DMS79 treated with DMSO at 0.1 percent for 48 hours (cell line): ENCODE data around the gene FAM90A1.
"Not testable (repeated sequence)": the region's sequence is repeated elsewhere in the genome, so short reads cannot be mapped to it uniquely, and the experiment has no call there.

Source experiments
- DNase-seq: peaks from one replicate; lab custom pipeline; 2025; lab: John Stamatoyannopoulos, UW

FAM90A1 gene

DNA sequence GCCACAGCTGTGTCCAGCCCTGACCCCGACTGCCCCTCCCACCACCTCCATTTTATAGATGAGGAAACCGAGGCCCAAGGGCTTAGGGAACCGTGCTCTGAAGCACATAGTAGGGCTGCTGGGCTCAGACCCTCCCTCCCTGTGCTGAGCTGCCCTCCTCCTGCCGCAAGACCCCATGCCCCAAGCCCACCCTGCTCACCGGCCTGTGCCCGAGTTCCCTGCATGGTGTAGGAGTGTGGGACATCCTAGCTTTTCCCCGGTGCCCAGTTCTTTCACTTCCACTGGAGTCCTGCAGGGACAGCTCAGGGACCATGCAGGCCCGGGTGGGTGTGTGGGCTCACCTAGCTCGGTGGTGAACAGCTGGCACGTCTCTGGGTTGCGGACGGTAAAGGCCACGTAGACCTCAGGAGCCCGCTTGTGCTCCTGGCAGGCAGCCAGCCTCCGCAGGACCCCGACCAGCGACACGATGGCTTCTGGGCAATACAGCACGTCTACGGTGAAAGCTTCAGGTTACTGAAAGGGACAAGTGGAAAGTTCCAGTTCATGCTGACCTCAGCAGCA is 6.6 kb upstream of the FAM90A1 start:
- DNase-seq: not testable (repeated sequence)

DNA sequence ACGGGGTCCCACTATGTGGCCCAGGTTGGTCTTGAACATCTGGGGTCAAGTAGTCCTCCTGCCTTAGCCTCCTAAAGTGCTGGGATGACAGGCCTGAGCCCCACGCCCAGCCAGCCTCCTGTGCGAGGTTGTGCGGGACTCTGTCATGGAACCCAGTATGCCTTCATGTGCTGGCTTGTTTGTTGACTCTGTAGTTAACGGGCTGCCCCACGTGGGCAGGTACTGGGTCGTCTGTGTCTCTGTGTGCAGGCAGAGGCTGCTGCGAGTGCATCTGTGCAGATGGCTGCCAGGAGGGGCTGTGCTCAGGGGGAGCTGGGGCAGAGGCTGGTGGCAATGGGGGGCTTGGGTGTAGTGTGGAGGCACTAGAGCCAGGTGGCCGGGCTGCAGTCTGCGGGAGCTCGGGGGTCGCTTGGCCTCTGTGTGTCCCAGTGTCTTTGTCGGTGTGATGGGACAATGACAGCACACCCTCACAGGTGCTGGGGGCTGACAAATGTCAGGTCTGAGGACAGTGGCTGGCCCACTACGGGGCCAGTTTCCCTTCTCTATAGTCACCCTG is 6.0 kb upstream of the FAM90A1 start:
- DNase-seq: not testable (repeated sequence)

DNA sequence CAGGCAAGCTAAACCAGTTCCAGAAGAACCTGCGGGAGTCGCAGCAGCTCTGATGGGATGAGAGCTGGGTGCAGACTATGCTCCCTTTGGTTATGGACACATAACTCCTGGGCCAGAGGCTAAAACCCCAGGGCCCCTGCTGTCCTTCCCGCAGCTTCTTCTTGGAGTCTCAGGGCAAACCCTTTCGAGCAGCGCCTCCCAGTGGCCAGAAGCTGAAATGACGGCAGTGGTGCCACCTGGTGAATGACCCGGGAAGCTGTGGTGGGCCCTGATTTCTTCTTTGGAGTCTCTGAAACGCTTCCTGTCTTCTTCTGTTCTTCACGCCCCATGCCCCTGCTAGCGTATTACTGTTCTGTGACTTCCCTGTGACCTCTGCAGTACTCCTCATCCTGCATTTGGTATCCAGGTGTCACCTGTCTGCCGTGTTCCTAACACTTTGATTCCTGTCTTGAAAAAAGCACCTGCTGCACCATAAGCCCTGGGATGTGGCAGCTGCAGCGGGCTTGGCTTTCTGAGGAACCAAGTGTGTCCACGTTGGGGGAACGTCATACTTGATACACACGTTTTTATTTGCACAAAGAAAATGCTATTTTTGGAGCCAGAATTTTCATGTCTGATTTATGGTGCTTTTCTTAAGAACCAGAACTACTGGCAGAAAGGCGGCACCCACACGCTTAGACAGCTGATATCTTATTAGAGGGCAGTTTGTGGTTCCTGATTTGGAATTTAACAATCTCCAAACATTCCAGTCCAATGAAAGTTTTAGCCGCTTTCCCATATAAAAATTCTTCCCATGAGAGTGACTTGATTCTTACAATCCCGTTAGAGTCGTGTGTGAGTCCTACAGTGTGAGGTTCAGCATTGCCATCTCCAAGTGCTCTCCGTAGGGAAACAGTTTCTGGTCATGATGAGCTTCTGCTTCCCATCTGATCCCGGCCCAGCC is 4.5 kb upstream of the FAM90A1 start:
- DNase-seq: not testable (repeated sequence)

DNA sequence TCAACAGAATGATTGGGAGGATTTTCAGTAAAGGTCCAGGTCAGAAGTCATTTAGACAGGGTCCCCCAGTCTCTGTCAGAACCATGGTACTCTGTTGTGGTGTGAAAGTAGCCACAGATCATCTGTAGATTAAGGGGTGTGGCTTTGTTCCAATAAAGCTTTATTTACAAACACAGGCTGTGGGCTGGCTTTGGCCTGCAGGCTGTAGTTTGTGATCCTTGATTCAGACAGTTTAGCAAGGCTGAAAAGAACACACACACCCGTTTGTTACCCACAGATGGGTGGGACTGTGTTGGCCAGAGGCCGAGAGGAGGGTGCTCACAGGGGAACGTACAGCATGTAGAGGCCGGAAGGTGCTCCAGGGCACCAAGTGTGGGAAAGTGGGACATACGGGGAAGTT is 3.6 kb upstream of the FAM90A1 start:
- DNase-seq: not testable (repeated sequence)

DNA sequence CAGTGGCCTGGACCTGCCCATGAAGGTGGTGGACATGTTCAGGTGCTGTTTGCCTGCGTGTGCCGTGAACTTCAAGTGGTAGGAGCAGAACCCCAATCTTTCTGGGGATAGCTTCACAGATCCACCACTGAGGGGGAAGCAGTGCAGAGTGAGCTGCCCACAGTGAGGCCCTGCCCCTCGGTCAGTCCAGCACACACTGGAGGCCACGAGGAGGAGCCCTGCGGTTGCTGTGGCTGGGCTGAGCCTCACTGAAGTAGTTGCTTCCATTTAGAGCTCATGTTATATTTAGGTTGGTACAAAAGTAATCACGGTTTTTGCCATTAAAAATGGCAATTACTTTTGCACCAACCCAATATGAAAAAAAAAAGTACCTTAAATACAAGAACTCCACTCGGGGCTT is 2.1 kb upstream of the FAM90A1 start:
- not testable (repeated sequence) for DNase-seq

DNA sequence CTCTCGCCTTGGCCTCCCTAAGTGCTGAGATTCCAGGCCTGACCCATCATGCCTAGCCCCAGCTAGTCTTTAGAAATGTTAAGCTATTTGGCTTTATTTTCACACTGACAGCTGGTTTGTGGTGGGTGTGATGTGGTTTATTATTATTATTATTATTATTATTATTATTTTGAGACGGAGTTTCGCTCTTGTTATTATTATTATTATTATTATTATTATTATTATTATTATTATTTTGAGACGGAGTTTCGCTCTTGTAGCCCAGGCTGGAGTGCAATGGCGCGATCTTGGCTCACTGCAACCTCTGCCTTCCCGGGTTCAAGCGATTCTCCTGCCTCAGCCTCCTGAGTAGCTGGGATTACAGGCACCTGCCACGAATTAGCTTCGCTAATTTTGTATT is 1.2 kb upstream of the FAM90A1 start:
- not testable (repeated sequence) for DNase-seq

DNA sequence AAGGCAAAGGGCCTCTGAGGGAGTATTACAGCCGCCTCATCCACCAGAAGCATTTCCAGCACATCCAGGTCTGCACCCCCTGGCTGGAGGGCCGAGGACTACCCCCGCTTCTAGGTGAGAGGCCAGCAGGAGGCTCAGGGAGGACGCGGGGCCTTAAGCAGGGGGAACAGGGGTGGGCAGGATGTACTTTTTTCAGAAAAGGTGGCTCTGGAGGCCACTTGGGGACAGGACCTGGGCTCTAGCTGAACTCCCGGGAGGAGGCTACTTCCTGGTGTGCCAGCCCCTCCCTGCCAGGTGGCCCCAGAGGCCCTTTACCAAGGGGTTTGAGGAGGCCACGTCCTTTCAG is 287 bp upstream of the FAM90A1 start:
- not testable (repeated sequence) for DNase-seq

DNA sequence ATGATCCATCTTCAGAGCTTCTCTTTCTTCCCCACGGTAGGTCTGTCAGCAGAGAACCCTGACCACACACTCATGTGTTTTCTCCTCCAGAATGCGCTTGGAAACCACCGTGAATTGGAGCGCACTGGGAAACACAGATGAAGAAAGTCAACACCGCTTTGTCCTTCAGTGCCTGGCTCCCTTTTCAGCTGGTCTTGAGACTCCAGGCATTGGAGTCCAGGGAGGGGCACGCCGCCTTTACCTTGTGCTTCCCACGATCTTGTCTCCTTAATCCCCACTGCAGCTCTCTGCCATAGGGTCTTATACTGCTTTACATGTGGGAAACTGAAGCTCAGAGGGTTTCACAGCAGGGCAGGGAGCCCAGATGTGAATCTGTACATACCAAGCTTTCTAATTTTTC is 1.1 kb downstream of the FAM90A1 start:
- DNase-seq: no peak

DNA sequence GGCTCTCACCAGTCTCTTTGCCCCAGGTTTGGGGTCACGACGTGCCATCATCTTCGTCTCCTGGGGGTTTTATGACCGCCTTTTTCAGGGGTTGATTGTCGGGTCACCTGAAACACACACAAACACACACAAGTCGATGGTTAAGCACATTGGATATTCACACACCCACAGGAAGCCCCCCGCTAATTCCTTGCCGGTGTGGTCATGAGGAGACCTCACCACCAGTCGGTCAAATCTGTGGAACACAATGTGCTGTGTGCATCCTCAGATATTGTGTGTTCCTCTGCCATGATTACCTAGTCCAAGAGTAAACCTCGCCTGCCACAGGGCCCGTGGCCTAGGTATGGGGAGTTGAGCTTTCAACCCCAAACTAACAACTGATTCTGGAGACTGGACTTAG is 2.6 kb downstream of the FAM90A1 start:
- DNase-seq: not testable (repeated sequence)

DNA sequence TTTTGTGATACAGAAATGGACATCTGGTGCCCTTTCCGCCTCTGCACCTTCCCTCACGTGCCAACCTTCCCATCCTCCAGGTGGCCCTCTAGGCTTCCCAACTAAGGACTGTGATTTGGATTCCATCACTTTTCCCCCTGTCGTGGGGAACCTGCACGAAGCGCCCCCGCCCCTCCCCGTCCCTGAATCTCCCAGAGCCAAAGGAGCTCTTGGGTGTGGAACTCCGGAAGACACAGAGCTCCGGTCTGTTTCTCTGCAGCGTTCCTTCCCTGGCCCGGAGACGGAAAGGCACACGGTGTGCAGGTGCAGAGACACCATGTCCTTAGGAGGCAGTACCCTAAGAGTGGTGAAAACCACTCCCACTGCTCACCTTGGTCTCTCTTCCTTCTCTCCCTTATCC is 3.8 kb downstream of the FAM90A1 start:
- not testable (repeated sequence) for DNase-seq

DNA sequence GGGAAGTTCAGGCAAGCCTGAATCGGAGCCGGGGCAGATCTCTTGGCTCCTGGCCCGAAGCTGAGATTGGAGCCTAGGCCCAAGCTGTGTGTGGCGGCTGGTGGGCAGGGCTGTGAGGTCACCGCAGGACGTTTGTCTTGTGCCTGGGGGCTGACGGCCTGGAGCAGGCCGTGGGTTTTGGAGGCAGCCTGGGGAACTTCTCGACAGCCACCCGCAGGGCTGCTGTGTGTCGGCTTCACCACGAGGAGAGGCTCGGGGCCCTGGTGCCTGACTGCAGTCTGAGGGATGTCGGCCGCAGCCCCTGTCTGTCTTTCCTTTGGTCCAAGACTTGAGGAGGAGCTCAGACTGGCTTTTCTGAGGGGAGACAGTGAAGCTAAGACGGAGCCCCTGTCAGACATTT is 5.1 kb downstream of the FAM90A1 start:
- not testable (repeated sequence) for DNase-seq

DNA sequence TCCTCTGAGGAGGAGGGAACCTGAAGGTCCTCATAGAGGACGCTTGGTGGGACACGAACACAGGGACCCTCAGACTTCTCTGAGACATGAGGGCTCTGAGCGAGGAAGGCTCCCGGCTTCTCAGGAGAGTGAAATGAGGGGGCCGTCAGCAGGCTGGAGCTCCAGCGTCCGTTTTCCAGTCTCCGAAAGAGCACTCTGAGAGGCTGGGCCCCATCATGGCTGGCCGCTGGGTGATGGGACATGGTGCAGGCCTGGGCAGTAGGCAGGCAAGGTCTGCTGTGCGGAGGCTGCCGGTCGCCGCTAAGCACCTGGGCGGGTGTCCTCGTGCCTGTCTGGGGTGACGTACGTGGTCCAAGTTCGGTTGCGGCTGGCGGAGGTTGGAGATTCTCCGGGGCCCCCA is 5.6 kb downstream of the FAM90A1 start:
- DNase-seq: not testable (repeated sequence)

DNA sequence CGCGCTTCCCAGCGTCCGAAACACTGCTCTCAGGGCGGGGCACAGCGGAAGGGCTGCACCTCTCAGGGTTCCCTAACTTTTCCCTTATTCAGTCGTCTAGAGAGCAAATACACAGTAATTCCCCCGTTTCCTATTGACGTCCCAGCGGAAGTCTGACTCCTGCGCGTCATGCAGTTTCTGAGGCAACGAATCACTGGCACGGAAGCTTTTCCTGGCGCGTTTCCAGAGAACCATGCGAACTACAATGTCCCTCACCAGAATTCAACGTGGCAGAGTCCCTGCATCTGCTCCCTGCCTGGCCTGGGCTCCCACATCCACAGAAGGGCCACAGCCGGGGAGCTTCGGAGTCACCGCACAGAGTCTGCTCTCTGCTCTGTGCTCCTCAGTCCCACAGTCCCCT is 6.0 kb downstream of the FAM90A1 start:
- DNase-seq: not testable (repeated sequence)

DNA sequence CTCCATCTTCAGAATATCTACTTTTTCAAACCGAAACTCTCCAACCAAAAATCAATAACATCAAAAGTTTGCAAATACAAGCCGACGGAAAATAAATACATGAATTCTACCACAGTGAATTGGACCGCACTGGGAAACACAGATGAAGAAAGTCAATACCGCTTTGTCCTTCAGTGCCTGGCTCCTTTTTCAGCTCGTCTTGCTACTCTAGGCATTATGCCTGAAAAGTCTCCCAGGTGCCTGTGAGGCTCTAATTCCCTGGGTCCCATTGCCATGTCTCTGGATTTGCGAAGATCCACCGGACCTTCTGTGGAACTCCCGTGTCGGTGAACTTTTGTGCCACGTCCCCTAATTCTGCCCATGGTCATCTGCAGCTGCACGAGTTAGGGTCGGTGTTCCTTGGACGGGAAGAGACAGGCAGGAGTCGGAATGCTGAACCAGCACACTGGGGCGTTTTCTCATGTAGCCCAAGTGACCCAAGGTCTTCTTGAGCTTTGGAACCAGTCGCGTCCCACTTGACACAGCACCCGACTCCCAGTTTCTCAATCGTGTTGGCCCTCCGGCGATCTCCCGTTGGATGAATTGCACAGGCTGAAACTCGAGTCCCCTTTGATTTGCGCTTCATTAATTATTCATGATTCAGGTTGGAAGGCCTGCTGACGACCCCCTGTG is 8.6 kb downstream of the FAM90A1 start:
- DNase-seq: peak; percentile 2

DNA sequence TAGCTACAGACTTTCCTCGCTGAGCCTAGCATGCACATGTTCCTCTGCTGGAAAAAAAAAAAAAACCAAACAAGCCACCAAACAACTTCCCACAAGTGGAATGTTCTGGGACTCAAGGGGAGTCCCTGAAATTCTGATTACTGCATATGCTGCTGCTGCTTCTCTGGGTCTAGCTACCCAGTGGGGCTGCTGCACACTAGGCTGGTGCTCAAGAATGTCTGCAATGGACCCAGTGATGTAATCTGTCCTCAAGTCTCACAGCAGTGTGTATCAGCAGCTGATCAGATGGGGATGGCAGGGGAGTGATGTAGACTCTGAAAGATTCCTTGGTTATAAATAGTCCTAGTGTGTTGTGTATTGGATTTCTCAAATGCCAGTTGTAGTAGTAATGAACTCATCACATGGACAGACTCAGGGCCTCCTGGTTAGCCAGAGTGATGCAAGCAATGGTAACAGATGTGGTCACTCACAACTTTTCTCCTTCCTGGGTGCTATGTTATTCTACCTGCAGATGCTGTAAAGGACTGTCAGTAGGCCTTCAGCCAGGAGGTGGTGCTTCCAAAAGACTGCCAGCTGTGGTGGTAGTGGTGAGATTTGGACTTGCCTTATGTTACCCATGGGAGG is 29.6 kb downstream of the FAM90A1 start:
- DNase-seq: not testable (repeated sequence)

DNA sequence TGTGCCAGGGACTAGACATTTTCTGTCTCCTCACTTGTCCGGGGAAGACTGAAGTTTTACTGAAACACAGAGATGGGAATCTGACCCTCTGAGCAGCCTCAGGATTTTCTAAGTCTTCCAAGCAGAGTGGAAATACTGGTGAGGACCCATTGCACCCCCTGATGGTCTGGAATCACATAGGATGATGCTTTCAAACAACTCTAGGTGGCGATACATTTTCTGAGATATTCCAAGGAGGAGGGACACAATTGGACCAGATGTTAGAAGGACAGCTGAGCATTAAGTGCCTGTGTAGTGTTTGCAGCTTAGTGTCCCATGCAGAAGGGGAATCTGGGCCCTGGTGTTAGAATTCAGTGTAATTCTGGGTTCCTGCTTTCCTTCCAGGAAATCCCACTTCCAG is 39.3 kb downstream of the FAM90A1 start:
- not testable (repeated sequence) for DNase-seq

DNA sequence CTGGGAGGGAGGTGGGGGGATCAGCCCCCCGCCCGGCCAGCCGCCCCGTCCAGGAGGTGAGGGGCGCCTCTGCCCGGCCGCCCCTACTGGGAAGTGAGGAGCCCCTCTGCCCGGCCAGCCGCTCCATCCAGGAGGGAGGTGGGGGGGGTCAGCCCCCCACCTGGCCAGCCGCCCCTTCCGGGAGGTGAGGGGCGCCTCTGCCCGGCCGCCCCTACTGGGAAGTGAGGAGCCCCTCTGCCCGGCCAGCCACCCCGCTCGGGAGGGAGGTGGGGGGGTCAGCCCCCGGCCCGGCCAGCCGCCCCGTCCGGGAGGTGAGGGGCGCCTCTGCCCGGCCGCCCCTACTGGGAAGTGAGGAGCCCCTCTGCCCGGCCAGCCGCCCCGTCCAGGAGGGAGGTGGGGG is 43.2 kb downstream of the FAM90A1 start:
- DNase-seq: not testable (repeated sequence)

DNA sequence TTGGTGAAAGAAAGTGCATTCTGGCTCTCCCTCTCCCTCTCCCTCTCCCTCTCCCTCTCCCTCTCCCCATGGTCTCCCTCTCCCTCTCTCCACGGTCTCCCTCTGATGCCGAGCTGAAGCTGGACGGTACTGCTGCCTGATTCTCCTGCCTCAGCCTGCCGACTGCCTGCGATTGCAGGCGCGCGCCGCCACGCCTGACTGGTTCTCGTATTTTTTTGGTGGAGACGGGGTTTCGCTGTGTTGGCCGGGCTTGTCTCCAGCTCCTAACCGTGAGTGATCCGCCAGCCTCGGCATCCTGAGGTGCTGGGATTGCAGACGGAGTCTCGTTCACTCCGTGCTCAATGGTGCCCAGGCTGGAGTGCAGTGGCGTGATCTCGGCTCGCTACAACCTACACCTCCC is 44.1 kb downstream of the FAM90A1 start:
- DNase-seq: not testable (repeated sequence)

DNA sequence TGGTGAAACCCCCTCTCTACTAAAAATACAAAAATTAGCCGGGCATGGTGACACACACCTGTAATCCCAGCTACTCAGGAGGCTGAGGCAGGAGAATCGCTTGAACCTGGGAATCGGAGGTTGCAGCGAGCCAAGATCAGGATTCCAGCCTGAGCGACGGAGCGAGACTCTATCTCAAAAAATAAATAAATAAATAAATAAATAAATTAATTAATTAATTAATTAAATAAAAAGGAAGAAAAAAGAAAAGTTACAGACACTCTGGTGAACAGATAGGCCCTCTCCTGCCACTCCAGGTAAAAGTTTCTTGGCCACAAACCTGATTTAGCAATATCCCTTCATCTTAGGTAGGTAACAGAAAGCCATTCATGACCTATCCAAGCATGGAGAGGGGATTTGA is 44.5 kb downstream of the FAM90A1 start:
- DNase-seq: not testable (repeated sequence)

DNA sequence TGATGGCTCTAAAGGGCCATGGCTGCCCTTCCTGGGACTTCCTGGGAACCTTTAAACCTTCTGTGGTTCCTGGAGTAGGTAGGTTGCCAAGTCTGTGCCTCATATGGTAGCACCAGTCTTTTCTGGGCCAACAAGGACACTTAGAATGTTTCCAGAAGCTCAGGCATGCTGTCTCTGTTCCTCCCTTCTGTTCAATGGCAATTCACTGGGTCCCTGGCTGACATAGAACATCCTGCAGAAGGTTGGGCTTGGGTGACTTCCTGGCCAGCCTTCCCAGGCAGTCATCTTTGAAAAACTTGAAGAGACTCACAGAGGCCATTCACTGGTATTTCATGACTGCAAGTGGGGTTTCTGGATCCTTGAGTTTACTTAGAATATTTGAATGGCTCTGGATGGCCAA is 46.1 kb downstream of the FAM90A1 start:
- DNase-seq: not testable (repeated sequence)

DNA sequence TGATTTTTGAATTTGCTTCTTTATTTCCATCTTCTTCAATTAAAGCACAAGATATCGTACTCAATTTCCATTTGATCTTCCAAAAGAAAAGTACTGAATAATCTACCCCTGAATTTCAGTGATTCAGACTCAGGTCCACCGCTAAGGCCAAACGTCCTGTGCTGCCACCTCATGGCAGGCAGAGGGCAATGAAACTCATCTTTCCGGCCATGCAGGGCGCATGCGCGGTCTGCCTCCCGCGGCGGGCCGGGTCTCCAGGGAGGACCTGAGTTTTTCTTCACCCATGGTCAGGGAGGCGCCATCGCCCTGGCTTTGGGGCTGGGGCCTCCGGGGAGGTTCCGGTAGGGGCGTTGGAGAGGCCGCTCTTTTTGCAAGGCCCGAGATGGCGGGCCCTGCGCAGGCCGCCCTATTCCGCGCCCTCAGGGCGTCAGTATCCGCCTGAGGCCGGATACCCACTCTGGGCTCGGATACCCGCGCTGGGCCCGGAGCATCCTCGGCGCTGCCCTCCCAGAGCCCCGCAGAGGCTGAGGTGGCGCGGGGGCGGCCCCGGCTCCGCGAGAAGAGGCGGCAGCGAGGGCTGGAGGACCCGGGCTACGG is 47.3 kb downstream of the FAM90A1 start:
- peak; percentile 11 for DNase-seq

DNA sequence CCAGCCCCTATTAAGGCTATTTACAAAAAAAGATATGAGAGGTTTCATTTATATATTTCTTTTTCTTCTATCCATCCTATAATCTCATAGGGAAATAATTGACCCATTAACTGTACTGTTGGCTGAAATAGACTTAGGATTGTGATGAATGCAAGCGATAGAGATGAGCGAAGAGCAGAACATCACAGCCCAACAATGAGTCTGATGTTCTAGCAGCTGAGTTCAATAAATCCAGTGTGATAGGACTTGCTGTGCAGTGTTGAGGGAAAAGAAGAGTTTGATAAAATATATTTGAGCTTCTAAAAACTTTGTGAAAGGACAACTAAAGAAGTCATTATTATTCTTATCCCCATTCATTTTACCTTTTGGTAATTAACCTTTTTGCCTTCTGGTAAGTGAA is 54.5 kb downstream of the FAM90A1 start:
- DNase-seq: not testable (repeated sequence)
